GM23248 (cell line): ENCODE measurements around the gene CARTPT. TPM values are rescaled to one million over a fixed set of nuclear protein-coding genes. Genes with fewer than 3 reads are reported as not detected.

Experiments used
- DNase-seq: peaks from one replicate; pipeline ENCODE4 v3.0.0-alpha.2; 2015
- H2AFZ ChIP-seq: fragments of 200-600 bp; sonication (generic); 2 replicates; pipeline ENCODE4 v1.6.1; 2016; ENCODE audit warnings: antibody characterized with exemption
- H3F3A ChIP-seq: fragments of 200-600 bp; sonication (generic); 2 replicates; pipeline ENCODE4 v1.6.1; 2016; ENCODE audit warnings: mild to moderate bottlenecking, antibody characterized with exemption, mixed run types; ENCODE audit not compliant: insufficient read depth
- H3K27ac ChIP-seq: fragments of 200-600 bp; sonication (generic); 2 replicates; pipeline ENCODE4 v1.5.1; 2016; ENCODE audit warnings: mild to moderate bottlenecking
- H3K27me3 ChIP-seq: fragments of 200-600 bp; sonication (generic); replicated peaks from 2 replicates; pipeline ENCODE4 v1.6.1; 2016; ENCODE audit warnings: mild to moderate bottlenecking; ENCODE audit not compliant: insufficient read depth
- H3K36me3 ChIP-seq: fragments of 200-600 bp; sonication (generic); 2 replicates; pipeline ENCODE4 v1.6.1; 2016; ENCODE audit warnings: low read depth, mild to moderate bottlenecking
- H3K4me1 ChIP-seq: fragments of 200-600 bp; sonication (generic); 2 replicates; pipeline ENCODE4 v1.6.1; 2016; ENCODE audit warnings: mild to moderate bottlenecking; ENCODE audit not compliant: insufficient read depth
- H3K4me2 ChIP-seq: fragments of 200-600 bp; sonication (generic); one replicate; pipeline ENCODE4 v1.6.1; 2016; ENCODE audit warnings: mild to moderate bottlenecking; ENCODE audit not compliant: unreplicated experiment
- H3K4me3 ChIP-seq: fragments of 200-600 bp; sonication (generic); 2 replicates; pipeline ENCODE4 v1.5.1; 2016; ENCODE audit warnings: mild to moderate bottlenecking
- H3K79me2 ChIP-seq: fragments of 200-600 bp; sonication (generic); 2 replicates; pipeline ENCODE4 v1.6.1; 2016; ENCODE audit warnings: mild to moderate bottlenecking; ENCODE audit not compliant: insufficient read depth
- H3K9ac ChIP-seq: fragments of 200-600 bp; sonication (generic); 2 replicates; pipeline ENCODE4 v1.6.1; 2016; ENCODE audit warnings: mild to moderate bottlenecking
- H3K9me2 ChIP-seq: fragments of 200-600 bp; sonication (generic); 2 replicates; pipeline ENCODE4 v1.6.1; 2016; ENCODE audit warnings: mixed run types, mild to moderate bottlenecking, moderate library complexity; ENCODE audit not compliant: insufficient read depth
- H3K9me3 ChIP-seq: fragments of 200-600 bp; sonication (generic); one replicate; pipeline ENCODE4 v1.6.1; 2017; ENCODE audit warnings: low read depth
- H4K20me1 ChIP-seq: fragments of 200-600 bp; sonication (generic); 2 replicates; pipeline ENCODE4 v1.6.0; 2016; ENCODE audit not compliant: insufficient read depth
- EZH2 ChIP-seq: fragments of 200-600 bp; sonication (generic); IDR thresholded peaks from 2 replicates; pipeline ENCODE4 v1.6.1; 2018; ENCODE audit warnings: antibody characterized with exemption, mild to moderate bottlenecking; ENCODE audit not compliant: insufficient read depth, poor library complexity, severe bottlenecking
- EZH2phosphoT487 ChIP-seq: fragments of 200-600 bp; sonication (generic); IDR thresholded peaks from 2 replicates; pipeline ENCODE4 v1.6.1; 2018; ENCODE audit warnings: antibody characterized with exemption, moderate library complexity, mild to moderate bottlenecking, low read depth; ENCODE audit not compliant: insufficient read depth
- WGBS, 2 experiments: methylation state at CpG; one replicate each; pipeline ENCODE4 v1.1.6; 2015 to 2017; ENCODE audit warnings: low lambda C conversion rate in 2 of 2, low coverage in 1 of 2; ENCODE audit errors: missing lambda C conversion rate in 2 of 2; 5-methylcytosine and 5-hydroxymethylcytosine counted together
- in situ Hi-C: fragments of 300-500 bp; cut with MboI; formaldehyde crosslinking; loops from 2 replicates; pipeline ENCODE4 v1.15.0; 2020
- polyA plus RNA-seq: library from polyadenylated mRNA; unstranded; fragments of >200 nt; fragmentation: Nextera tagmentation; extraction: Ambion mirVana; gene quantifications from 2 replicates; pipeline ENCODE4 v1.2.1, GENCODE V29; 2016
- total RNA-seq: library from RNA; depleted of rRNA; stranded (reverse); fragments of >200 nt; shearing (Covaris generic); gene quantifications from 2 replicates; pipeline ENCODE4 v1.2.3, GENCODE V29; 2014

The CARTPT gene
- total and polyA plus RNA-seq, 2 experiments from 2014 or later, result not detected

GRCh38 chr5:71727978-71728377 lies 8.9 kb downstream of the CARTPT start:
- WGBS, 2 experiments, result 35 to 40% methylated on average over 2 of the region's 2 CpGs
- Histone ChIP-seq H3K9me3 (no peaks in the 10 kb centered on the region), H3F3A (no peaks in the 10 kb centered on the region), H3K4me2 (no peak overlapping the region), H3K9ac (no peak overlapping the region), H3K36me3 (no peaks in the 10 kb centered on the region), H2AFZ (no peak overlapping the region), H3K79me2 (no peaks in the 10 kb centered on the region), H4K20me1 (no peaks in the 10 kb centered on the region), H3K27ac (no peak overlapping the region), H3K4me1 (no peaks in the 10 kb centered on the region), H3K27me3 (peaks cover 16% of the 10 kb centered on the region), H3K4me3 (no peak overlapping the region), H3K9me2 (no peaks in the 10 kb centered on the region)
- TF ChIP-seq EZH2phosphoT487, result no peak
- TF ChIP-seq EZH2, result no peak
- in situ Hi-C loops, result no loop called here
- DNase-seq, result no peak

- Histone ChIP-seq H4K20me1 (no peaks in the 10 kb centered on the region), H3K9ac (no peak overlapping the region), H3K9me3 (no peaks in the 10 kb centered on the region), H3K4me3 (no peak overlapping the region), H3F3A (no peaks in the 10 kb centered on the region), H3K4me2 (no peak overlapping the region), H3K27ac (no peak overlapping the region), H3K79me2 (no peaks in the 10 kb centered on the region), H3K9me2 (peaks cover 4% of the 10 kb centered on the region; the same call in 1 of the 2 replicates), H3K4me1 (no peaks in the 10 kb centered on the region), H3K36me3 (no peaks in the 10 kb centered on the region), H2AFZ (no peak overlapping the region), H3K27me3 (peaks cover 14% of the 10 kb centered on the region)
- TF ChIP-seq EZH2, result no peak
- TF ChIP-seq EZH2phosphoT487, result no peak
- in situ Hi-C loops, result no loop called here
- DNase-seq, result no peak
Observed at GRCh38 chr5:71731015-71731414, 11.9 kb downstream of the CARTPT start.

GRCh38 chr5:71732011-71732410 lies 12.9 kb downstream of the CARTPT start:
- in situ Hi-C loops, result no loop called here
- Histone ChIP-seq H3K79me2 (no peaks in the 10 kb centered on the region), H3K4me2 (no peak overlapping the region), H3K27me3 (peaks cover 14% of the 10 kb centered on the region), H3K9ac (no peak overlapping the region), H3K4me1 (no peaks in the 10 kb centered on the region), H3K9me2 (peaks cover 4% of the 10 kb centered on the region; the same call in 1 of the 2 replicates), H2AFZ (no peak overlapping the region), H3K36me3 (no peaks in the 10 kb centered on the region), H3K9me3 (no peaks in the 10 kb centered on the region), H3K27ac (no peak overlapping the region), H4K20me1 (no peaks in the 10 kb centered on the region), H3F3A (no peaks in the 10 kb centered on the region), H3K4me3 (no peak overlapping the region)
- TF ChIP-seq EZH2phosphoT487, result no peak
- no peak for TF ChIP-seq EZH2
- WGBS, 2 experiments, result 19 to 26% methylated on average over 1 of the region's 1 CpG
- no peak for DNase-seq

GRCh38 chr5:71734141-71734540 lies 15.1 kb downstream of the CARTPT start:
- Histone ChIP-seq H3K4me2 (no peak overlapping the region), H4K20me1 (no peaks in the 10 kb centered on the region), H3K9ac (no peak overlapping the region), H3K9me2 (peaks cover 4% of the 10 kb centered on the region; the same call in 1 of the 2 replicates), H3F3A (no peaks in the 10 kb centered on the region), H2AFZ (no peak overlapping the region), H3K9me3 (no peaks in the 10 kb centered on the region), H3K4me1 (no peaks in the 10 kb centered on the region), H3K27me3 (peaks cover 10% of the 10 kb centered on the region), H3K36me3 (no peaks in the 10 kb centered on the region), H3K79me2 (no peaks in the 10 kb centered on the region), H3K4me3 (no peak overlapping the region), H3K27ac (no peak overlapping the region)
- DNase-seq, result no peak
- TF ChIP-seq EZH2, result no peak
- TF ChIP-seq EZH2phosphoT487, result no peak
- in situ Hi-C loops, result no loop called here

- Histone ChIP-seq H3K4me1 (no peaks in the 10 kb centered on the region), H3K4me3 (no peak overlapping the region), H3K27me3 (peaks cover 8% of the 10 kb centered on the region; the same call in 1 of the 2 replicates), H3K9ac (no peak overlapping the region), H3K9me2 (peaks cover 4% of the 10 kb centered on the region; the same call in 1 of the 2 replicates), H3K9me3 (no peaks in the 10 kb centered on the region), H3K4me2 (no peak overlapping the region), H3F3A (no peaks in the 10 kb centered on the region), H3K79me2 (no peaks in the 10 kb centered on the region), H2AFZ (no peak overlapping the region), H4K20me1 (no peaks in the 10 kb centered on the region), H3K36me3 (no peaks in the 10 kb centered on the region), H3K27ac (no peak overlapping the region)
- in situ Hi-C loops, result no loop called here
- DNase-seq, result no peak
- WGBS, 2 experiments, result 64 to 70% methylated on average over 7 of the region's 7 CpGs
- TF ChIP-seq EZH2, result no peak
- no peak for TF ChIP-seq EZH2phosphoT487
Observed at GRCh38 chr5:71737931-71738539, 19.0 kb downstream of the CARTPT start.
